WTC11 (cell line): ENCODE measurements around the gene ADRB1. TPM values are rescaled to one million over a fixed set of nuclear protein-coding genes. Genes with fewer than 3 reads are reported as not detected.
A peak's percentile ranks its signal among the peaks of the same experiment; 100 is the strongest.

Experiments
- ATAC-seq: fragments of 200-7000 bp; cut with Tn5 transposase; 2 replicates; pipeline ENCODE4 v1.10.0; 2021; ENCODE audit warnings: mild to moderate bottlenecking, moderate library complexity
- CTCF ChIA-PET: fragments of 300-600 bp; sonication (Branson Sonifier 250); formaldehyde crosslinking; loops from one replicate; lab custom pipeline; 2021; ENCODE audit warnings: antibody characterized with exemption; lab: Charles Lee
- POLR2A ChIA-PET: fragments of 350-600 bp; sonication (Branson Sonifier 250); formaldehyde crosslinking; loops from one replicate; lab custom pipeline; 2021; ENCODE audit warnings: antibody characterized with exemption; lab: Charles Lee
- DNase-seq: peaks from one replicate; pipeline ENCODE4 v3.0.0; 2021; ENCODE audit warnings: low spot score
- H3K27ac Mint-ChIP-seq: 2 replicates; pipeline ENCODE4 v1.8.0; 2021; ENCODE audit warnings: mixed read lengths
- H3K27me3 Mint-ChIP-seq: 2 replicates; pipeline ENCODE4 v1.8.0; 2021; ENCODE audit warnings: low read depth, mild to moderate bottlenecking, moderate library complexity, mixed read lengths
- H3K36me3 Mint-ChIP-seq: 2 replicates; pipeline ENCODE4 v1.8.0; 2021; ENCODE audit warnings: mixed read lengths
- H3K4me1 Mint-ChIP-seq: 2 replicates; pipeline ENCODE4 v1.8.0; 2022; ENCODE audit warnings: mixed read lengths
- H3K4me3 Mint-ChIP-seq: 2 replicates; pipeline ENCODE4 v1.8.0; 2021; ENCODE audit warnings: mild to moderate bottlenecking, moderate library complexity, mixed read lengths
- H3K9me3 Mint-ChIP-seq: 2 replicates; pipeline ENCODE4 v1.8.0; 2021; ENCODE audit warnings: mixed read lengths
- ATF1 ChIP-seq: sonication (generic); formaldehyde crosslinking; IDR thresholded peaks from 2 replicates; pipeline ENCODE4 v1.8.1; 2023; ENCODE audit warnings: mild to moderate bottlenecking, moderate library complexity, missing genetic modification reagents
- ERG ChIP-seq: fragments of 250-450 bp; sonication (Bioruptor Pico); IDR thresholded peaks from 2 replicates; pipeline ENCODE4 v1.8.0; 2021; ENCODE audit warnings: mild to moderate bottlenecking
- JUN ChIP-seq: sonication (generic); formaldehyde crosslinking; IDR thresholded peaks from 2 replicates; pipeline ENCODE4 v1.8.0; 2023; ENCODE audit warnings: mild to moderate bottlenecking, missing genetic modification reagents
- KAT7 ChIP-seq: sonication (generic); formaldehyde crosslinking; IDR thresholded peaks from 2 replicates; pipeline ENCODE4 v1.8.1; 2023; ENCODE audit warnings: missing genetic modification reagents, mild to moderate bottlenecking, borderline replicate concordance
- MYBL2 ChIP-seq: sonication (generic); formaldehyde crosslinking; IDR thresholded peaks from 2 replicates; pipeline ENCODE4 v1.8.1; 2023; ENCODE audit warnings: mild to moderate bottlenecking, moderate library complexity, missing genetic modification reagents
- NFYB ChIP-seq: sonication (generic); formaldehyde crosslinking; conservative IDR thresholded peaks from 2 replicates; pipeline ENCODE4 v1.8.0; 2022; ENCODE audit warnings: low read depth, missing genetic modification reagents
- NR1H2 ChIP-seq: sonication (generic); formaldehyde crosslinking; IDR thresholded peaks from 2 replicates; pipeline ENCODE4 v1.9.0; 2021; ENCODE audit warnings: mild to moderate bottlenecking, moderate library complexity, missing genetic modification reagents
- NR2C2 ChIP-seq: sonication (generic); formaldehyde crosslinking; IDR thresholded peaks from 2 replicates; pipeline ENCODE4 v1.8.0; 2022; ENCODE audit warnings: mild to moderate bottlenecking, missing genetic modification reagents
- PRDM15 ChIP-seq: sonication (generic); formaldehyde crosslinking; IDR thresholded peaks from 2 replicates; pipeline ENCODE4 v1.8.0; 2022; ENCODE audit warnings: missing genetic modification reagents
- ZNF317 ChIP-seq: sonication (generic); formaldehyde crosslinking; IDR thresholded peaks from 2 replicates; pipeline ENCODE4 v1.8.1; 2023; ENCODE audit warnings: low read depth, mild to moderate bottlenecking, moderate library complexity, missing genetic modification reagents, borderline replicate concordance
- ZNF396 ChIP-seq: fragments of 250-450 bp; sonication (Bioruptor Pico); IDR thresholded peaks from 2 replicates; pipeline ENCODE4 v1.8.0; 2021; ENCODE audit warnings: mild to moderate bottlenecking, moderate library complexity, borderline replicate concordance
- total RNA-seq: library from RNA; stranded (reverse); gene quantifications from 3 replicates; pipeline ENCODE4 v1.2.3, GENCODE V29; 2021
- TF ChIP-seq, protein P1 (sequence below): sonication (generic); formaldehyde crosslinking; IDR thresholded peaks from 2 replicates; pipeline ENCODE4 v1.8.1; 2023; ENCODE audit warnings: mild to moderate bottlenecking, missing genetic modification reagents, borderline replicate concordance
- TF ChIP-seq, protein P2 (sequence below): sonication (generic); formaldehyde crosslinking; IDR thresholded peaks from 2 replicates; pipeline ENCODE4 v1.8.1; 2023; ENCODE audit warnings: mild to moderate bottlenecking, missing genetic modification reagents, moderate library complexity
- TF ChIP-seq, protein P3 (sequence below): sonication (generic); formaldehyde crosslinking; IDR thresholded peaks from 2 replicates; pipeline ENCODE4 v1.8.0; 2023; ENCODE audit warnings: missing genetic modification reagents
- TF ChIP-seq, protein P4 (sequence below): sonication (generic); formaldehyde crosslinking; IDR thresholded peaks from 2 replicates; pipeline ENCODE4 v1.8.0; 2022; ENCODE audit warnings: mild to moderate bottlenecking, missing genetic modification reagents

The ADRB1 gene
- total RNA-seq, 1 experiment from 2014 or later: 0.35 TPM

GRCh38 chr10:114061148-114061547, 17.5 kb downstream of the ADRB1 start:
- DNase-seq (no peak), ATAC-seq (peak; percentile 67)
- H3K4me3 Mint-ChIP-seq: no peak overlapping the region
- peak overlapping the region; percentile 8; the same call in 1 of the 2 replicates for H3K27ac Mint-ChIP-seq
- POLR2A ChIA-PET: no interaction called here
- H3K27me3 Mint-ChIP-seq: no peaks in the 10 kb centered on the region
- H3K36me3 Mint-ChIP-seq: no peaks in the 10 kb centered on the region
- H3K4me1 Mint-ChIP-seq: peaks cover 23% of the 10 kb centered on the region
- TF ChIP-seq, protein P1, sequence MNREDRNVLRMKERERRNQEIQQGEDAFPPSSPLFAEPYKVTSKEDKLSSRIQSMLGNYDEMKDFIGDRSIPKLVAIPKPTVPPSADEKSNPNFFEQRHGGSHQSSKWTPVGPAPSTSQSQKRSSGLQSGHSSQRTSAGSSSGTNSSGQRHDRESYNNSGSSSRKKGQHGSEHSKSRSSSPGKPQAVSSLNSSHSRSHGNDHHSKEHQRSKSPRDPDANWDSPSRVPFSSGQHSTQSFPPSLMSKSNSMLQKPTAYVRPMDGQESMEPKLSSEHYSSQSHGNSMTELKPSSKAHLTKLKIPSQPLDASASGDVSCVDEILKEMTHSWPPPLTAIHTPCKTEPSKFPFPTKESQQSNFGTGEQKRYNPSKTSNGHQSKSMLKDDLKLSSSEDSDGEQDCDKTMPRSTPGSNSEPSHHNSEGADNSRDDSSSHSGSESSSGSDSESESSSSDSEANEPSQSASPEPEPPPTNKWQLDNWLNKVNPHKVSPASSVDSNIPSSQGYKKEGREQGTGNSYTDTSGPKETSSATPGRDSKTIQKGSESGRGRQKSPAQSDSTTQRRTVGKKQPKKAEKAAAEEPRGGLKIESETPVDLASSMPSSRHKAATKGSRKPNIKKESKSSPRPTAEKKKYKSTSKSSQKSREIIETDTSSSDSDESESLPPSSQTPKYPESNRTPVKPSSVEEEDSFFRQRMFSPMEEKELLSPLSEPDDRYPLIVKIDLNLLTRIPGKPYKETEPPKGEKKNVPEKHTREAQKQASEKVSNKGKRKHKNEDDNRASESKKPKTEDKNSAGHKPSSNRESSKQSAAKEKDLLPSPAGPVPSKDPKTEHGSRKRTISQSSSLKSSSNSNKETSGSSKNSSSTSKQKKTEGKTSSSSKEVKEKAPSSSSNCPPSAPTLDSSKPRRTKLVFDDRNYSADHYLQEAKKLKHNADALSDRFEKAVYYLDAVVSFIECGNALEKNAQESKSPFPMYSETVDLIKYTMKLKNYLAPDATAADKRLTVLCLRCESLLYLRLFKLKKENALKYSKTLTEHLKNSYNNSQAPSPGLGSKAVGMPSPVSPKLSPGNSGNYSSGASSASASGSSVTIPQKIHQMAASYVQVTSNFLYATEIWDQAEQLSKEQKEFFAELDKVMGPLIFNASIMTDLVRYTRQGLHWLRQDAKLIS (CRISPR knock-in tag): no peak
- TF ChIP-seq NR2C2 (CRISPR knock-in tag): no peak
- no peak for TF ChIP-seq PRDM15 (CRISPR knock-in tag)
- TF ChIP-seq MYBL2 (CRISPR knock-in tag): no peak
- no peak for TF ChIP-seq ZNF317 (CRISPR knock-in tag)
- TF ChIP-seq NFYB (CRISPR knock-in tag): no peak
- TF ChIP-seq, protein P2, sequence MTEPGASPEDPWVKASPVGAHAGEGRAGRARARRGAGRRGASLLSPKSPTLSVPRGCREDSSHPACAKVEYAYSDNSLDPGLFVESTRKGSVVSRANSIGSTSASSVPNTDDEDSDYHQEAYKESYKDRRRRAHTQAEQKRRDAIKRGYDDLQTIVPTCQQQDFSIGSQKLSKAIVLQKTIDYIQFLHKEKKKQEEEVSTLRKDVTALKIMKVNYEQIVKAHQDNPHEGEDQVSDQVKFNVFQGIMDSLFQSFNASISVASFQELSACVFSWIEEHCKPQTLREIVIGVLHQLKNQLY (CRISPR knock-in tag): no peak
- TF ChIP-seq, protein P3, sequence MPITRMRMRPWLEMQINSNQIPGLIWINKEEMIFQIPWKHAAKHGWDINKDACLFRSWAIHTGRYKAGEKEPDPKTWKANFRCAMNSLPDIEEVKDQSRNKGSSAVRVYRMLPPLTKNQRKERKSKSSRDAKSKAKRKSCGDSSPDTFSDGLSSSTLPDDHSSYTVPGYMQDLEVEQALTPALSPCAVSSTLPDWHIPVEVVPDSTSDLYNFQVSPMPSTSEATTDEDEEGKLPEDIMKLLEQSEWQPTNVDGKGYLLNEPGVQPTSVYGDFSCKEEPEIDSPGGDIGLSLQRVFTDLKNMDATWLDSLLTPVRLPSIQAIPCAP: no peak
- no peak for TF ChIP-seq NR1H2 (CRISPR knock-in tag)
- H3K9me3 Mint-ChIP-seq: no peaks in the 10 kb centered on the region; the same call in 1 of the 2 replicates
- CTCF ChIA-PET: interaction anchor here (0.6 to 1.3 kb wide), 2 partner anchors 17 to 1370 kb away, joined by 3 read pairs; no protein-coding TSS in a partner anchor

GRCh38 chr10:114061789-114062188, 18.1 kb downstream of the ADRB1 start:
- ATAC-seq: no peak
- CTCF ChIA-PET: interaction anchor here (0.6 to 1.3 kb wide), 3 partner anchors 15 to 16 kb away, joined by 3 read pairs; no protein-coding TSS in a partner anchor
- TF ChIP-seq ATF1 (CRISPR knock-in tag) (no peak), JUN (no peak), PRDM15 (CRISPR knock-in tag) (no peak), KAT7 (CRISPR knock-in tag) (no peak), ZNF396 (CRISPR knock-in tag) (no peak), ERG (CRISPR knock-in tag) (no peak)
- TF ChIP-seq, protein P4, sequence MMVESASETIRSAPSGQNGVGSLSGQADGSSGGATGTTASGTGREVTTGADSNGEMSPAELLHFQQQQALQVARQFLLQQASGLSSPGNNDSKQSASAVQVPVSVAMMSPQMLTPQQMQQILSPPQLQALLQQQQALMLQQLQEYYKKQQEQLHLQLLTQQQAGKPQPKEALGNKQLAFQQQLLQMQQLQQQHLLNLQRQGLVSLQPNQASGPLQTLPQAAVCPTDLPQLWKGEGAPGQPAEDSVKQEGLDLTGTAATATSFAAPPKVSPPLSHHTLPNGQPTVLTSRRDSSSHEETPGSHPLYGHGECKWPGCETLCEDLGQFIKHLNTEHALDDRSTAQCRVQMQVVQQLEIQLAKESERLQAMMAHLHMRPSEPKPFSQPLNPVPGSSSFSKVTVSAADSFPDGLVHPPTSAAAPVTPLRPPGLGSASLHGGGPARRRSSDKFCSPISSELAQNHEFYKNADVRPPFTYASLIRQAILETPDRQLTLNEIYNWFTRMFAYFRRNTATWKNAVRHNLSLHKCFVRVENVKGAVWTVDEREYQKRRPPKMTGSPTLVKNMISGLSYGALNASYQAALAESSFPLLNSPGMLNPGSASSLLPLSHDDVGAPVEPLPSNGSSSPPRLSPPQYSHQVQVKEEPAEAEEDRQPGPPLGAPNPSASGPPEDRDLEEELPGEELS (CRISPR knock-in tag): no peak

More at GRCh38 chr10:114061789-114062188, 18.1 kb downstream of the ADRB1 start:
- H3K4me1 Mint-ChIP-seq: peaks cover 23% of the 10 kb centered on the region
- H3K27me3 Mint-ChIP-seq: no peaks in the 10 kb centered on the region
- H3K27ac Mint-ChIP-seq: no peak overlapping the region
- H3K9me3 Mint-ChIP-seq: no peaks in the 10 kb centered on the region; the same call in 1 of the 2 replicates
- H3K36me3 Mint-ChIP-seq: no peaks in the 10 kb centered on the region
- no peak for DNase-seq
- POLR2A ChIA-PET: no interaction called here
- H3K4me3 Mint-ChIP-seq: no peak overlapping the region
